ENCODE measurements around the gene FAM114A1. TPM values are rescaled to one million over a fixed set of nuclear protein-coding genes. Genes with fewer than 3 reads are reported as not detected.
"Not testable (repeated sequence)": the region's sequence is repeated elsewhere in the genome, so short reads cannot be mapped to it uniquely, and the experiment has no call there.

Gene FAM114A1
- total RNA-seq, 1 experiment from 2014 or later = 162 TPM

- peak; percentile 68 for DNase-seq (ENCODE audit: low read depth)
Measured at GRCh38 chr4:38967260-38968095, 99.9 kb downstream of the FAM114A1 start.

- no peak for DNase-seq (ENCODE audit: low read depth)
Measured at GRCh38 chr4:38968668-38969067, 101.1 kb downstream of the FAM114A1 start.

GRCh38 chr4:38976308-38976707 lies 108.7 kb downstream of the FAM114A1 start:
- no peak for DNase-seq (ENCODE audit: low read depth)

GRCh38 chr4:38979081-38979480 lies 111.5 kb downstream of the FAM114A1 start:
- no peak for DNase-seq (ENCODE audit: low read depth)

- DNase-seq (ENCODE audit: low read depth) = no peak
Measured at GRCh38 chr4:38979511-38980230, 112.1 kb downstream of the FAM114A1 start.

- peak; percentile 79 for DNase-seq (ENCODE audit: low read depth)
Measured at GRCh38 chr4:38980903-38981676, 113.5 kb downstream of the FAM114A1 start.

- no peak for DNase-seq (ENCODE audit: low read depth)
Measured at GRCh38 chr4:38982361-38983095, 114.9 kb downstream of the FAM114A1 start.

GRCh38 chr4:38983291-38983690 lies 115.7 kb downstream of the FAM114A1 start:
- no peak for DNase-seq (ENCODE audit: low read depth)

GRCh38 chr4:38983787-38984598 lies 116.4 kb downstream of the FAM114A1 start:
- DNase-seq (ENCODE audit: low read depth) = peak; percentile 22

- peak; percentile 21 for DNase-seq (ENCODE audit: low read depth)
Measured at GRCh38 chr4:38985410-38986100, 117.9 kb downstream of the FAM114A1 start.

GRCh38 chr4:38987491-38987890 lies 119.9 kb downstream of the FAM114A1 start:
- no peak for DNase-seq (ENCODE audit: low read depth)

GRCh38 chr4:38988353-38988752 lies 120.7 kb downstream of the FAM114A1 start:
- not testable (repeated sequence) for DNase-seq (ENCODE audit: low read depth)

GRCh38 chr4:38989487-38989886 lies 121.9 kb downstream of the FAM114A1 start:
- DNase-seq (ENCODE audit: low read depth) = no peak

GRCh38 chr4:38990241-38990640 lies 122.6 kb downstream of the FAM114A1 start:
- DNase-seq (ENCODE audit: low read depth) = no peak

GRCh38 chr4:38993683-38994082 lies 126.1 kb downstream of the FAM114A1 start:
- DNase-seq (ENCODE audit: low read depth) = no peak

GRCh38 chr4:38994135-38994534 lies 126.5 kb downstream of the FAM114A1 start:
- DNase-seq (ENCODE audit: low read depth) = no peak
